NCI-H146 treated with DMSO at 0.1 percent for 48 hours (cell line): ENCODE measurements around the gene PER3.

Source experiments
- DNase-seq: peaks from one replicate; lab custom pipeline; 2025; ENCODE audit not compliant: unreplicated experiment; lab: John Stamatoyannopoulos, UW

The PER3 gene

GRCh38 chr1:7869136-7869920 is 85.2 kb downstream of the PER3 start:
- no peak for DNase-seq

GRCh38 chr1:7871136-7871535 is 87.0 kb downstream of the PER3 start:
- DNase-seq, result no peak

- no peak for DNase-seq
Measured at GRCh38 chr1:7873801-7874795, 90.0 kb downstream of the PER3 start.

- DNase-seq, result no peak
Measured at GRCh38 chr1:7878027-7878426, 93.9 kb downstream of the PER3 start.

GRCh38 chr1:7879228-7879627 is 95.1 kb downstream of the PER3 start:
- no peak for DNase-seq

GRCh38 chr1:7884757-7885156 is 100.7 kb downstream of the PER3 start:
- no peak for DNase-seq

- DNase-seq, result peak; percentile 70
Measured at GRCh38 chr1:7885513-7886404, 101.7 kb downstream of the PER3 start.

- no peak for DNase-seq
Measured at GRCh38 chr1:7886405-7886745, 102.3 kb downstream of the PER3 start.

- DNase-seq, result no peak
Measured at GRCh38 chr1:7888248-7889081, 104.4 kb downstream of the PER3 start.

GRCh38 chr1:7890853-7891252 is 106.8 kb downstream of the PER3 start:
- no peak for DNase-seq

GRCh38 chr1:7891804-7892203 is 107.7 kb downstream of the PER3 start:
- no peak for DNase-seq

- DNase-seq, result no peak
Measured at GRCh38 chr1:7893529-7894180, 109.6 kb downstream of the PER3 start.
